NCI-H460 (cell line): ENCODE results near the gene B4GALT2. TPM values are rescaled to one million over a fixed set of nuclear protein-coding genes. Genes with fewer than 3 reads are reported as not detected.

Source experiments
- DNase-seq: peaks from one replicate; pipeline ENCODE4 v3.0.0-alpha.2; 2016; ENCODE audit warnings: low read depth; ENCODE audit errors: extremely low read depth
- total RNA-seq: library from RNA; depleted of rRNA; stranded (reverse); fragments of >200 nt; shearing (Covaris generic); gene quantifications from 2 replicates; pipeline ENCODE4 v1.2.3, GENCODE V29; 2014

The B4GALT2 gene
- total RNA-seq, 1 experiment from 2014 or later: 38.6 TPM

DNA sequence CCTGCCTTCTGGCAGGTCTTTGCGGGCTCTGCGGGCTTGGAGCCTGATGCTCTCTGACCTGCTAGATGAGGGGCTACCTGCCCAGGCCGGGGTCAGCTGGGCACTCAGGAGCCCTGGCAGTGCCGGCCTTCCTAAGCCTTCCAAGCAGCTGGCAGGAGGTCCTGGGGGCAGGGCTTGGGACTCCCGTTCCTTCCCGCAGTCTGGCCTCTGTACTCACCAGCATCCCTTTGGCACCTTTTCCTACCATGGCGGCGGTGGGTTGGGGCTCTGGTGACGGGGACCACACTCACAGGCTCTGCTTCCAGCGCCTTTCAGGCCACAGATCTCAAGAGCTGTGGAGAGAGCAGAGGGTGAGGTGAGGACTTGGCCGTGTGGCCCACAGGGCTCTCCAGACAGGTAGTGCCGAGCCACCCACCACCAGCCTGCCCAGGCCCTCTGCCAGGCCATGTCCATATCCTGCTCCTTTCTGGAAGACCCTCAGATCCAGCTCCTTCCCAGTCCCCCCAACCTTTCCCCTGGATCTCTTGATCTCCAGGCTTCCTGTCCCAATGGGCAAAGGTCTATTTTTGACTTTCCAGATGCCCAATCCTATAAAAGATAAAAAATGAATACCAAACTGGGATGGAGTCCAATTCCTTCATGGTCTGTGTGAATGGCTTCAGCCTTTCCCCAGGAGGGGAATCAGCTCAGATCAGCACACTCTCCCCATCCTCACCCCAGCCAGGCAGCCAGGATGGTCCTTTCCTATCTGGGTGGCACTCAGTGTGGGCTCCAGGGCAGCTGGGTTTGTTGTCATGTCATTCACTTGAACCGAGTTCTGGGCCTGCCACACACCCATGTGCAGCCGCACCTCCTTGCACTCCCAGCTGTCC is 45.3 kb downstream of the B4GALT2 start:
- DNase-seq: no peak

DNA sequence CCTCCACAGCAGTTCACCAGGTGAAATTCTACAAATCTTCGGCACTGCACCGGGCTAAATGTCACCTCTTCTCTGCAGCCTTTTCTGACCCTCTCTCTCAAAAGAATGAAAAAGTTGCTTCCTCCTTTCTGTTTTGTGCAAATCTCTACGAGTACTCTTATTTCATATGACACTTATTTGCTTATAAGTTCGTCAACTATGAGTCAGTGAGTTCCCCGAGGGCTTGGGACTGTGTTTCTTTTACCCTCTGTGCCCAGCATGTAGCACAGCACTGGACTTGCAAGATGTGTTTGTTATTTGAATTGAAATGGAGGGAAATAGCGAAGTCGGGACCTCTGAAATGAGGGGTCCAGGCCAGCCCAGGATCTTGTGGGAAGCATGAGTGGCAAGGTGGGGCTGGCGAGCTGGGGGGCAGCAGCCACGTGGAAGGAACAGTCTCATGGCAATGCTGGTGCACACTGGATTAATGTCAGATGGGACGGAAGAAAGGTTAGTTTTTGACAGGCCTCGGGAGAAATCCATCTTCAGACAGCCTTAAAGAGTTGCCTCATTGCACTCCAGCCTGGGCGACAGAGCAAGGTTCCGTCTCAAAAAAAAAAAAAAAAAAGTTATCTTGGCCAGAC is 46.0 kb downstream of the B4GALT2 start:
- peak; percentile 28 for DNase-seq

DNA sequence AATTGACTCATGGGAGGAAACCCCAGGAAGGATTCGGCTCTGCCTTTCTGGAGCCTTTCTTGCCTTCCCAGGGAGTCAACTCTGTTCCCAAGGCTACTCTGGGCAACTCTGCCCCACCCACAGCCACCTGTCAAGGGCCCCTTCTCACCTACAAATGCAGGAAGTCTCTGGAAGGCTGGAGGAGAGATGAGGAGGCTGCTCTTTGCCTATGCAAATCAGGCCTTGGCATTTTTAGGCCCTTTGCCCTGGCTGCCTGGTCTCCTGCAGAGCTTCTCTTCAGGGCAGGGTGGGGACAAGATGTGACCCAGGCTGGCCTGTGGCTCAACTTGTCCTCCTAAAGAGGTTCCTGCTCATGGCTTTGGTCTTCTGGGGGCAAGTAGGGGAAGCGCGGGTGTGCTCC is 46.8 kb downstream of the B4GALT2 start:
- DNase-seq: no peak

DNA sequence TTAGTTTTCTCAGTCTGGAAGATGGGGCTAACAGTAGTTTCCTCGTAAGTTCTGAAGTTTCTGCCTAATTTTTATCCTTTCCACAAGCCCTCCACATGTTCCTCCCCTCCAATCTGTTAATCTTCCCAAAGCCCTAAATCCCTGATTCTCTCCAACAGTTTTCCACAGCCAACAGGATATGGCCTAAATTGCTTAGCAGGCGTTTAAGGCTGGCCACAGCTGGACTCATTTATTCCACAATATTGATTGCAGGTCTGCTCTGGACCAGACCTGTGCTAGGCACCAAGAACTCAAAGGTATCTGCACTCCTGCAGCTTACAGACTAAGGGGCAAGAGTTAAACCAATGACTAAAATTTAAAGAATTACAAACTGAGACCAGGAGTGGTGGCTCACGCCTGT is 48.3 kb downstream of the B4GALT2 start:
- DNase-seq: no peak

DNA sequence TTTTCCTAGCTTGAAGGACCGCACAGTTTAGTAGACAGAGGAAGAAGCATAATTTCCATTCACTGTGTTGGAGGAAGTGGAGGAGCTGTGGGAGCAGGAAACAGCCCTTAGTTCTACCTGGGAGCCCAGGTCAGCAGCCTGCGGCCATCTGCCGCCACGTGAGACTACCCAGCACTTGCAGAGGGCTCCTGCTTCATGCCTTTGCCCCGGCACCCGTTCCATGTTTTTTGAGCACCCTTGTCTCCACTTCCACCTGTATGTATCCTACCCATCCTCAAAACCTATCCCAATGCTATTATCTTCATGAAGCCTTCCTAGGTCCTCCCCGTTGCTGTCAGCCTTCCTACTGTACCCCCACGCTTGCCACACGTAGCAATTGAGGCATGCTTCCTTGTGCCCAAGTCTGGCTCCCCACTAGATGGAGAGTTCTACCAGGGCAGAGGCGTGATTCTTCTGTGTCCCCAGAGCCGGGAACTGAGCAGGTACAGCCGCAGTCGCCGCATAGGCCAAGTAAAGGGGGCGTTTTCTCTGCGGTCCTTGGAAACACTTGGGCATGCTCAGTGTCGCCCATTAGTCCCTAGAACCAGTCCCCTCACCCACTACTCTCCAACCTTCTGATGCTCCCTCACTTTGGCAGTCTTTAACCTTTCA is 50.4 kb downstream of the B4GALT2 start:
- DNase-seq: no peak

DNA sequence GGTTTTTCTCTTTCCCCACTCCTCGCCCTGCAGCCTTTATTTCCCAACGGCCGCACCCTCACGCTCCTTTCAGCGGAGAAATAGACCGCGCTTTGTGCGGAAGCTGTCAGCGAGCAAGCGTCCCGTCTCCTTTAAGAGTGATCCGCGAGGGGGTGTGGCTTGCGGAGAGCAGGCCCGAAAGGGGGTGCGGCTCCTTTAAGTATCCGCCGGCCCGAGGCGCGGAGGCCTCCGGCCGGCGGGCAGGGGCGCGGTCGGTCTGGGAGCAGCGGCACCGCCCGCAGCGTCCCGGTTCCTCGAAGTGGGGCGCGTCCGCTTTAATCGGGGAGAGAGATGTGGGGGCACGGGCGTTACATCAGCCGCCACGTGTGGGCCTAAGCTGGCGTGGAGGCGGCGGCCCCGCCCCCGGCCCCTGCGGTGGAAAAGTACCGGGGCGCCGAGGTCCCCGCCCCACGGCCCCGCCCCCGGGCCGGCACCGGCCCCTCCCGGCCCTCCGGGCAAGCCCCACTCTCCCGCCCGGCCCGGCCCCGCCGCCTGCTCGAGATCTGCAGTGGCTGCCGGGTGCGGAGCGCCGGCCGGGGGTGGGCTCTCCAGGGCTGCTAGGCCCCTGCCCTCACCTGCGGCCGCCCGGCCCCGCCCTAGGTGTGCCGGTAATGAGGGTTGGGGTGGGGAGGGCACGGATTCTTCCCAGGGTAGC is 51.0 kb downstream of the B4GALT2 start:
- DNase-seq: peak; percentile 77

DNA sequence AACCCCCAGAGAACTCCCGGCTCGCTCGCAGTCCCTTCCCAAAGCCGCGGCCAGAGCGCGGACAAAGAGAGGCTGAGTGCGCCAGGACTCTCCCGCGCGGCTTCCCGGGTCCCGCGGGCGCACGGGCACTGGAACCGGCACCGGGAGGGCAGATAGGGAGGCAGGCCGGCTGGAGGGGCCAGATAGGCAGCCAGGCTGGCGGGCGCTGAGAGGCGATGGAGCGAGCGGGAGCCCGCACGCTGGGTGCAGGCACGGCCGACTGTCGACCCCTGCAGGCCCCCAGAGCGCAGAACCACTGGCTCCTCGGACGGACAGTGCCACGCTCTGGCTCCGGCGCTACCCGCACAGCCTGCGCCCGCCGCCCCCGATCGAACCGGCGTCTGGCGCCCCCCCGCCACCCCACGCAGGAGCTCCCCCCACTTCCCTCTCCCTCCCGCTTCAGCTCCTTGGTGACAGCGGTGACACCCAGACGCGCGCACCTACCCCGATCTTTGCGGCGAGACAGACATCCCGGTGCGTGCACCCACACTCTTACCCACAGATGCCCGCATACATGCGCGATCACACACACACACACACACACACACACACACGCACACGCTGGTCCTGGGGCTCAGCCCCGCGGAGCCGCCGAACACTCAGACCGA is 51.7 kb downstream of the B4GALT2 start:
- no peak for DNase-seq

DNA sequence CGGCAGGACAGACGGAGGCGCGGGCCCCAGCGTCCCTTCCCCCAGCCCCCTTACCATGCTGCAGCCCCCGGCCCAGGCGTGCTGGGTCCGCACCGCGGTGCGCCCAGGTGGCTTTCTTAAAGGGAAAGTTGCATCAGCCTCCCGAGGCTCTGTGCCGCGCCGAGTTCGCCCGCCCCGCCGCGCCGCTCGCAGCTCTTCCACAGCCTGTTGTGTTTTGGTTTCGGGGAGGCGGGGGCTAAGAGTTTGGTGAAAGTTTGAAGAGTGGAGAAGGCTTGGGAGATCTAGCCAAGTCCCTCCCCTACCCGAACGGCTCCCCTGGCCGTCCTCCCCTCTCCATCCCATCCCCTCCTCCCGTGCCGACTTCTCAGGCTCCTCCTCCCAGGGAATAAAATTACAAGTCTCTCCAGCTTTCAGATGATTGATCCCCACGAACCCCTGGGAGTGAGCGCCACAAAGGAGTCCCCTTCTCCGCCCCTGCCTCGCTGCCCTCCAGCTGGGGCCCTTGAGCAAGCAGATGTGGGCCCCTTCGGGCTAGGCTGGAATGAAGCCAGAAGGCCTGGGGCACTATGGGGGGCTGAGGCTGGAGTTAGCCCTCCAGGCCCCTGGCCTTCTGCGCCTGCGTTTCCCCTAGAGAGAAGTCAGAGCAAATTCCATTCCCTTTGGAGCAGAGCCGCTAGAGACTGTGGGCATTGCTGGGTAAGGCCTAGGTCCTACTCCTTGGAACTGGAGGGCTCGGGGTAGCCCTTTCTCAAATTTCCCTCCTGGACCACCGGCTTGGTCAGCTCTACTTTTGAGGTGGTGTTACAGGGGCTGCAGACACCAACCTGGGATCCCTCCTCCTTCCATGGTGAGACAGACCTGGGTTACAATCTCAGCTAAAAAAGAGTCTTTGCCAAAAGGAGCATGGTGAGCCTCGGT is 52.5 kb downstream of the B4GALT2 start, which contains the start of gene SLC6A9:
Gene SLC6A9, minus strand, starts transcription at position 211 of the 918 bp plus-strand sequence. CDS start 7,185 bp downstream, outside the sequence.
- peak; percentile 33 for DNase-seq

DNA sequence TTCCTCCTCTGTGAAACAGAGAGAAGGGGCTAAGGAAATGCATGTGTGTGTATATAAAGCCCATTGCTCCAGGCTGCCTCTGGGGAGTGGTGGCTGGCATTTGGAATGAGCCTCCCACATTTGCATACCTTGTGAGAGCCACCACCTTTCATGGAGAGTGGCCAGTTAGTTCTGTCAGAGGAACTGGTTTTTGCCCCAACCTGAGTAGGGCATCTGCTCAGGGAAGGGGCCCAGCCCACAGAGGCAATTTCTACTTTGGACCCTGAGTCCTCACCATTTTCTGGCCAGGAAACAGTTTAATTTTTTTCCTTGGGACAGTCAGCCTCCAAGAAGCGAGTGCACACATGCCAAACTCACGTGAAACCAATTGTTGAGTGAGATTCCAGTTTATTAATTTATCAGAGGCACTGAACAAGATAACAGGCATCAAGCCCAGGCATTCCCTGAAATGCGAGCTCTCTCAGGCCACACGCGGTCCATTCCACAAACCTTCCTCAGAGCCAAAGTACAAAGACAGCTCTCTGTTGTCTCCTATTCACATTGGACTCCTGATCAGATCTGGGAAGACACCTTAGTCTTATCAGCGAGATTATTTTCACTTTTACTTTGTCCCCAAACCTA is 53.3 kb downstream of the B4GALT2 start:
- DNase-seq: no peak

DNA sequence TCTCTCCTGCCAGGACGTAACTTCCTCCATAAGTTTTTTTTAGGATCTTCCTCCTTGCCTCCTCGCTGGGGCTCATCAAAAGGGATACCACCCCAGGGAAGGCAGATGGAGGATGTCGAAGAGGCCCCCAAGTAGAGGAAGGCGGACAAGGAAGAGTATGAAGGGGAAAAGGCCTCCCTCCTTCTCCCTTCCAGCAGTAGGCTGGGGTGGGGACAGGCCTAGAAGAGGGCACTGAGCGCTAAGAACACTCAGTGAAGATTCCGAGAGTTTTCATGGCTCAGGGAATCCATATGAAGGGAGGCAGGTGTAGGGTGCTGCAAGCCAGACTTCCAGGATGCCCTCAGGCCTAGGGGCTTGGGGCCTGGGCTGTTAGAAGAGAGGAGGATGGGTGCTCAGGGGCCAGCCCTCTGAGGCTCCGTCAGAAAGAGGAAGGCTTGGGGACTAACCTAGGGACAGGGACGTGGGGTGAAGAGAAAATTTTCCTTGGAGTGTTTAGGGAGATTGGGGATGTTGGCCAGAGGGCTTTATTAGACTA is 54.1 kb downstream of the B4GALT2 start:
- no peak for DNase-seq

DNA sequence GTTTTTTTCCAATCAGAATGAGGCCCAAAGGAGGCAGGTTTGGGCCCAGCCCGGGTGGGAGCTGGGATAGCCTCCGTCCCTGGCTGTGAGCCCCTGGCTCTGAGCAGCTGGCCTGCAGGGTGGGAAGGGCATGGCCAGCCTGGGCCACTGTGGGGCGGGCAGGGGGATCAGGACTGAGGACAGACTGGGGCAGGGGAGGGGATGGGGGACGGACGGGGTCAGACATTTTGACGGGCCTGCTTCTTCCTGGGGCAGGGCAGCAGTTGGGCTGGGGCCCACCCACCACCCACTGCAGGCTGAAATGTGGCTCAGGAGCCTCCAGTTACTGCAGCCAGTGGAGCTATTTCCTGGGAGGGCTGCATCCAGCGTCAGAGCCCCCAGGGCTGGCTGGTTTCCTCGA is 54.7 kb downstream of the B4GALT2 start:
- DNase-seq: no peak

DNA sequence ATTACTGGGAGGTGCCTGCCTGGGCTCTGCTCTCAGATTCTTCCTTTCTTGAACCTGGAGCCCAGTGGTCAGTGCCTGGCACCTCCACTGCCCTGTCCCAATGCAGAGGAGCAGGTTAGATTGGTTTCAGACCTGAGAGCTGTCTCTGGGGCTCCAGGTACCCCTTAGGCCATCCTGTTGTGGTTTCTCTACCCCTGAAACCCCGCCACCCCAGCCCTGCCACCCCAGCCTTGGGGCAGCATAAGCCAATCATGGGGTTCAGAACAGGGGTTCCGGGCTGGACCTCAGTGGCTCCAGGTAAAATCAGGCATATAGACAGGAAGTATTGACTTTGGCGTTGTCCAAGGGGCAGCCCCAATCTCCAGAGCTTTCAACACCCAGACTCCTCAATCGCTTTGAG is 55.4 kb downstream of the B4GALT2 start:
- no peak for DNase-seq

DNA sequence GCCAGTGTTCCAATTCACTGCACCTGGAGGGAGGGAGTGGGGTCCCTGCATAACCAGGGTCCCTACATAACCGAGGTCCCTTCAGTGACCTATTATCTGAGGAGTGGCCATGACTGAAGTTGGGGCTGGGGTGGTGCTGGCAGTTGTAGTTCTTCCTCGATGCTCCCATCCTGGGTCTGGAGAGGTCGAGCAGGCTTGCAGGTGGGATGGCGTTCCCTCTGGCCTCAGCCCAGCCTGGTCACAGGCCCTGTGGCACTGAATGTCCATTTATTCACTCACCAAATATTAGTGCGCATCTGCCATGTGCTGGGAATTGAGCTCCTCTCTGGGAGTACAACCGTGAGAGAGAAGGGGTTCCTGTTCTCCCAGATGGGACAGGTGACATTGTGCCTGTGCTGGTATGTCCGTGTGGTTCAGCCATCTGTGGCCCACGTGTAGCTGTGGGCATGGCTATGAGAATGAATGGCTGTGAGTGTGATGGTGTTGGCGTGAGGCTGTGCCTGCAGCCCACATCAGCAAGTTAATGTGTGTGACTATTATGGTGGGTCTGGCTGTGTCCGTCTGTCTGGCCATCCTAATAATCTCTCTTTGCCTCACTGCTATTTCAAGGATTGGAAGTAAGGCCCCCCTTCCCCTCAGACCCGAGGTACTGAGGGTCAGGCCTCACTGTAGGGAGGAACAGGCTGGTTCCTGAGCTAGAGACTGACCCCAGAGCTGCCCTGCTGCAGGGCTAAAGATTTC is 56.1 kb downstream of the B4GALT2 start:
- no peak for DNase-seq

DNA sequence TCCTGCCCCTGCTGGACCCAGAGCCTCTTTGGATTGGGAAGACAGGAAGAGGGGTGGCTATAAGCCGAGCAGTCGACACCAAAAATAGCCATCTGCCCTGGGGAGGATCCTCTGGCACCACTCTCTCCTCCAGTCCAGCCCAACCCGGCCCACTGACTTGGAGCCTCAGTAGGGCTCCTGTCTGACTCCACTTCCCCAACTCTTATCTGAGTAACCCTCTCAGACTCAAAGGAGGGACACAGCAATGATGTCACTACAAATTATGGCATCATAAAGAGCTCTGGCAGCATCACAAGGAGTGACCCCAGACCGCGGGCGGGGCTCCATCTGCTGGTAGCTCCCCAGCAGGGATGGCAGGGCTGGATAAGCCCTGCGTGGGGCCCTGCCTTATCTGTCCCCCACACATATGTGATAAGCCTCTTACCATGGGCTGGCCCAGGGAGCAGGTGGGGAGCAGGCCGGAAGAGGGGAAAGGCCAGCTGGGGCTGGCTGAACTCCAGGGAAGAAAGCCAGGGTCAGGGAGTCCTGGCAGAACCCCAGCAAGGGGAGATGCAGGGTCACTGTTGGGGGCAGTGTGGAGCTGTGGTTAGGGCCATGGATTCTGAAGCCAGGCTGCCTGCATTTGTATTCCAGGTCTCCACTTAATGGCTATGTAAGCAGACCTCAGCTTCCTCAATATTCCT is 56.9 kb downstream of the B4GALT2 start:
- DNase-seq: no peak

DNA sequence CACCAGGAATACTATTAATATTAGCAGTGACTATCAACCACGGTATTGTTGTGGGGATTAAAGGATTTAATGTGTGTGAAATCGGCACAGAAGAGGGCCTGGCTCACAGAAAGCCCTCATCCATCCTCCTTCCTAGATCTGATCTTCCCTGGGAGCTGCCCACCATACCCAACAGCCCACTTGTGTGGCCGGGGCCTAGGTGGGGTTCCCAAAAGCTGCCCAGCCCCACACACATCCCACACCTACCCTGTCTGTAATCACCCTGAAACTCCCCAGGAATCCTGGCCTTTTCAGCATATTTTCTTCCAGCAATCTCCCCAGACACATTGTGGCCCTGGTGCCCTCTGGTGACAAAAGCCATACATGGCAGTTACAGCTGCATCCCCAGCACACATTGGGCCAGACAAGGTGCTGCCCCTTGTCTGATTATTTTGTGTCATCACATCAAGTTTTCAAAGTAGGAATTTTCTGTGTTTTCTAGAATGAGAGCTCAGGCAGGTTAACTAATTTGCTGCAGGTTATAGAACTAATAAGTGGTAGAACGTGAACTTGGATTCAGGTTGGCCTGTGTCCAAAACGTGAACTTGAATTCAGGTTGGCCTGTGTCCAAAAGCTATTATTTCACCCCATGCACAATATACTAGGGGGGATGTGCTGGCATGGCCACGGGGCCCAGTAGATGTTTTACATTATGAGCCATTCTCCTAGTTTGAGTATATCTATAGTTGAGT is 57.6 kb downstream of the B4GALT2 start:
- DNase-seq: peak; percentile 73

DNA sequence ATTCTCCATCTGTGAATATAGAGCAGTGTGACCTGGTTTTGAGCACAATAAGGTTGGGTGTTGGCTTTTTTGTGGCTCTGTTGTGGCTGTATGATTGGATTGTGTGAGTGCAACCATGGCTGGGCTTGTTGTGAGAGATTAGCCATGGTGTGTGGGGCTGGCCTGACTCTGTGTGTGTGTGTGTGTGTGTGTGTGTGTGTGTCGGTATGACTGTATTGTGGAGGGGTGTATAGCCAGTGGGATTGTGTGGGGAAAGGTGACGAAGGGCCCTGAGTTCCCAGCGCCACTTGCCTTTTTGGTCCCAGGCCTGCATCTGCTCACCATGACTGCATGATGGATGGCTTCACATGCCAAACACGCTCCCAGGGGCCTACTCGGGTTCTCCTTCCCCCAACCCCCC is 58.1 kb downstream of the B4GALT2 start:
- DNase-seq: no peak
